ENCODE data around the gene ETHE1. TPM values are rescaled to one million over a fixed set of nuclear protein-coding genes. Genes with fewer than 3 reads are reported as not detected.

The ETHE1 gene
- total RNA-seq, 1 experiment from 2014 or later: 6.7 TPM

DNA sequence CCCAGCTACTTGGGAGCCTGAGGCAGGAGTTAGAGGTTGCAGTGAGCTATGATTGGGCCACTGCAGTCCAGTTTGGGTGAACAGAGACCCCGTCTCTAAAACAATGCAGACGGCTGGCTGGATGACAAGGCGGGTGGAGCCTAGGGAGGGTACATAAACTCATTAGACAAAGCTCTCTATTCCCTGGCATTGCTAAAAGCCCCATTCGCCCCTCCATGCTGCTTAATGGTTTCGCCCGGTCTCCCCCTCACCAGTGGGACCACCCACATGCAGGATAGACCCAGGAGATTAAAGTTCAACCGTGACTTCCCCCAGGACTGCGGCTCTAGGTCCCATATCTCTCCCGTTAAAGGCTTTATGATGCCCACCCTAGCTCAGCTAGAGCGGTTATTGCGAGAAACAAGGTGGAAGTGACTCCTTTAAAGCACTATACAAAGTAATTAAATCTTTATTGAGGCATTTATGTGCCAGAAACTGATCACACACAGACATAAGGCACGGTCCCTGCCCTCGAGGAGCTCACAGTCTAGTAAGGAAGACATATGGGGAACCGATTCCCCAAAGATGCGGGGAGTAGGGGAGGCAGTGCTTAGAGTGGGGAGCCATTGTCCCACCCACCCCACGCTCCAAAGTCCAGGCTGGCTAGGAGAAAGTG is 66.5 kb downstream of the ETHE1 start:
- DNase-seq: no peak
- no peaks in the 10 kb centered on the region for H4K20me1 ChIP-seq (ENCODE audit: insufficient read depth, low read depth, low read length)
- no peak overlapping the region for H3K4me2 ChIP-seq (ENCODE audit: low read depth, low read length, poor library complexity, severe bottlenecking)

DNA sequence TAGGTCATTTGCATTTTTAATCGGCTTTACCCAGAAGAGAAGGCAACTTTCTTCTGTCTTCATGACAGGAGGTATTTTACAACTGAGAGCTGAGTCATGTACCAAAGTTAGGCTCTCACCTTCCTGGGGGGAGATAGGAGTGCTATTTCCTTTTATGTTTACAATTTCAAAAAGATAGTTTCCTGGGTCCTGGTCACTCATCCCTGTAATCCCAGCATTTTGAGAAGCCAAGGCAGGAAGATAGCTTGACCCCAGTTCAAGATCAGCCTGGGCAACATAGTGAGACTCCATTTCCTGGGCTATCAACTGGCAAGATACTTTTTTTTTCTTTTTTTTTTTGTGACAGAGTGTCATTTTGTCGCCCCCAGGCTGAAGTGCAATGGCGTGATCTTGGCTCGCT is 69.2 kb downstream of the ETHE1 start:
- H3K4me3 ChIP-seq (ENCODE audit: low read length): no peak overlapping the region
- no peak for DNase-seq
- H3K9me2 ChIP-seq (replicated peaks; ENCODE audit: insufficient read depth, low read length): no peaks in the 10 kb centered on the region
- H3K4me1 ChIP-seq (ENCODE audit: low read length): no peaks in the 10 kb centered on the region
- H4K20me1 ChIP-seq (ENCODE audit: insufficient read depth, low read depth, low read length): no peaks in the 10 kb centered on the region
- H2AFZ ChIP-seq (ENCODE audit: low read length): no peak overlapping the region
- no peaks in the 10 kb centered on the region for H3K79me2 ChIP-seq (ENCODE audit: low read length)
- no peak overlapping the region for H3K4me2 ChIP-seq (ENCODE audit: low read depth, low read length, poor library complexity, severe bottlenecking)
- no peaks in the 10 kb centered on the region for H3K27me3 ChIP-seq (ENCODE audit: low read length)
- no peaks in the 10 kb centered on the region for H3K36me3 ChIP-seq (ENCODE audit: insufficient read depth, low read length)
- H3K9ac ChIP-seq (ENCODE audit: low read length): no peak overlapping the region
- no peak overlapping the region for H3K27ac ChIP-seq (ENCODE audit: low read length)
- H3K9me3 ChIP-seq (ENCODE audit: low read length): no peaks in the 10 kb centered on the region

More for the DNA sequence above, 66.5 kb downstream of the ETHE1 start:
- Histone ChIP-seq H3K36me3 (ENCODE audit: insufficient read depth, low read length) (no peaks in the 10 kb centered on the region), H3K4me3 (ENCODE audit: low read length) (no peak overlapping the region), H3K9ac (ENCODE audit: low read length) (no peak overlapping the region), H3K9me3 (ENCODE audit: low read length) (no peaks in the 10 kb centered on the region), H3K9me2 (replicated peaks; ENCODE audit: insufficient read depth, low read length) (no peaks in the 10 kb centered on the region), H3K27me3 (ENCODE audit: low read length) (no peaks in the 10 kb centered on the region), H2AFZ (ENCODE audit: low read length) (no peak overlapping the region), H3K27ac (ENCODE audit: low read length) (no peak overlapping the region), H3K4me1 (ENCODE audit: low read length) (no peaks in the 10 kb centered on the region), H3K79me2 (ENCODE audit: low read length) (no peaks in the 10 kb centered on the region)

Other genes with a start within 250 kb of the ETHE1 start
- gene CD177, start 173.5 kb downstream of the ETHE1 start, total RNA-seq (2014; rRNA removed; shearing (Covaris generic); ENCODE audit: low replicate concordance): not detected in 2 replicates
- gene TEX101, start 112.3 kb downstream of the ETHE1 start, total RNA-seq (2014; rRNA removed; shearing (Covaris generic); ENCODE audit: low replicate concordance): not detected in 2 replicates
- not detected in 2 replicates for gene LYPD3, start 61.6 kb downstream of the ETHE1 start, total RNA-seq (2014; rRNA removed; shearing (Covaris generic); ENCODE audit: low replicate concordance)
- gene PHLDB3, start 22.5 kb downstream of the ETHE1 start, total RNA-seq (2014; rRNA removed; shearing (Covaris generic); ENCODE audit: low replicate concordance): 5.6 and 9.9 TPM in 2 replicates
- 0.34 TPM in 1 of 2 replicates, not detected in the other for gene ZNF575, start 6.0 kb upstream of the ETHE1 start, total RNA-seq (2014; rRNA removed; shearing (Covaris generic); ENCODE audit: low replicate concordance)
- gene XRCC1, start 48.3 kb upstream of the ETHE1 start, total RNA-seq (2014; rRNA removed; shearing (Covaris generic); ENCODE audit: low replicate concordance): 40.6 and 70.1 TPM in 2 replicates
- gene PINLYP, start 48.6 kb upstream of the ETHE1 start, total RNA-seq (2014; rRNA removed; shearing (Covaris generic); ENCODE audit: low replicate concordance): 3.6 TPM in 1 of 2 replicates, not detected in the other
- gene IRGQ, start 68.9 kb upstream of the ETHE1 start, total RNA-seq (2014; rRNA removed; shearing (Covaris generic); ENCODE audit: low replicate concordance): 10.1 and 10.8 TPM in 2 replicates
- gene ZNF576, start 69.4 kb upstream of the ETHE1 start, total RNA-seq (2014; rRNA removed; shearing (Covaris generic); ENCODE audit: low replicate concordance): 6.2 and 9.1 TPM in 2 replicates
- gene SRRM5, start 84.9 kb upstream of the ETHE1 start, total RNA-seq (2014; rRNA removed; shearing (Covaris generic); ENCODE audit: low replicate concordance): not detected in 2 replicates
- gene ZNF428, start 92.4 kb upstream of the ETHE1 start, total RNA-seq (2014; rRNA removed; shearing (Covaris generic); ENCODE audit: low replicate concordance): 37.9 and 94.7 TPM in 2 replicates
- gene CADM4, start 112.6 kb upstream of the ETHE1 start, total RNA-seq (2014; rRNA removed; shearing (Covaris generic); ENCODE audit: low replicate concordance): not detected in 2 replicates
- not detected in 2 replicates for gene PLAUR, start 143.0 kb upstream of the ETHE1 start, total RNA-seq (2014; rRNA removed; shearing (Covaris generic); ENCODE audit: low replicate concordance)
- gene IRGC, start 188.9 kb upstream of the ETHE1 start, total RNA-seq (2014; rRNA removed; shearing (Covaris generic); ENCODE audit: low replicate concordance): not detected in 2 replicates
- gene SMG9, start 227.8 kb upstream of the ETHE1 start, total RNA-seq (2014; rRNA removed; shearing (Covaris generic); ENCODE audit: low replicate concordance): 11.0 and 27.8 TPM in 2 replicates